ENCODE measurements around the gene TNIP1.

The TNIP1 gene

DNA sequence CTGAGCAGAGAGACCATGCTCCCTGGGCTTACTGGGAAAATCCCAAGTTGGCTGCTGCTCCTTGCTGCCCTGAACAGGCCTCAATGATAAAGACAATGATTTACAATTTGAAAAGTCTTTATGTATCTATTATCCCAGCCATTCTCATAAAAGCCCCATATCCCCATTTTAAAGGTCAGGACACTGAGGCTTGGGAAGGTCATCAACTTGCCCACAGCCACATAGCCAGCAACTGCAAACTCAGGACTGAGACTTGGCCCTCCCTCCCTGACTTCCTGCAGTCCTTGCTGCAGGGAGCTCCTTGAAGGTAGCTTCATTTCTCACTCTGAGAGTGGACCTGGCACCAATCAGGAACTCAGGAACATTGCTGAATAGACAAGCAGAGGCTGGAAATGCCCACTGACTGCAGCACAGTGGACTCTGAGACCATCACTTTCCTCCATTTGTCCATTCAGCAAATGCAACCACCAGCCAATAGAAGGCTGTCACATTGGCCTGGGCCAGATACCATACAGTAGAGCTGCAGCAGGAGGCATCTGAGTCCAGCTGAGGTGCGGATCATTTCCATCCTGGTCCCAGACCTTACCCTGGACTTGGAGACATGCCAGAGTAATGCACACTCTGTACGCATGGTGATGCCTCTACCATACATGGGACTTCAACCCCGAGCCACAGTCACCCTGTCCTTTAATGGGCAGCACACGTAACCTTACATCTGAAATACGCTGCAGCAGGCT, 18.3 kb downstream of the TNIP1 start:
- DNase-seq, result no peak

- DNase-seq, result no peak
Observed at GRCh38 chr5:151060742-151061141, 20.1 kb downstream of the TNIP1 start.

GRCh38 chr5:151058891-151059489, 21.8 kb downstream of the TNIP1 start:
- no peak for DNase-seq

DNA sequence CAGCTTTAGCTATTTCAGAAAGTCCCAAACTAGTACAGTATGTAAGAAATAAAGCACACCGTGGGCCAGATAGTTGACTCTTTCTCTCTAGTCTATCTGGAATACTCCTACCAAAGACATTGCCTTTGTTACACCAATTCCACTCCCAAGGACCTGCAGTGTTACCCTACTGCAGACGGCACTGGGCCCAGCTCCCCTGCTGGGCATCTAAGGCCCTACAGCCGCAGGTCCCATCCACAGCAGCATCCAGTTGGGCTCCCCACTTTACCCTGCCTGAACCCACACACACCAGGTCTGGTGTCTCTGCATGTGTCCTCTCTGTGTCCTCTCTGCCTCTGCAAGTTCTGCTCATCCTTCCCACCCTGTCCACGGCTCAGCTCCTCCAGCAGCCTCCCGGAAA, 22.5 kb downstream of the TNIP1 start:
- DNase-seq, result no peak

DNA sequence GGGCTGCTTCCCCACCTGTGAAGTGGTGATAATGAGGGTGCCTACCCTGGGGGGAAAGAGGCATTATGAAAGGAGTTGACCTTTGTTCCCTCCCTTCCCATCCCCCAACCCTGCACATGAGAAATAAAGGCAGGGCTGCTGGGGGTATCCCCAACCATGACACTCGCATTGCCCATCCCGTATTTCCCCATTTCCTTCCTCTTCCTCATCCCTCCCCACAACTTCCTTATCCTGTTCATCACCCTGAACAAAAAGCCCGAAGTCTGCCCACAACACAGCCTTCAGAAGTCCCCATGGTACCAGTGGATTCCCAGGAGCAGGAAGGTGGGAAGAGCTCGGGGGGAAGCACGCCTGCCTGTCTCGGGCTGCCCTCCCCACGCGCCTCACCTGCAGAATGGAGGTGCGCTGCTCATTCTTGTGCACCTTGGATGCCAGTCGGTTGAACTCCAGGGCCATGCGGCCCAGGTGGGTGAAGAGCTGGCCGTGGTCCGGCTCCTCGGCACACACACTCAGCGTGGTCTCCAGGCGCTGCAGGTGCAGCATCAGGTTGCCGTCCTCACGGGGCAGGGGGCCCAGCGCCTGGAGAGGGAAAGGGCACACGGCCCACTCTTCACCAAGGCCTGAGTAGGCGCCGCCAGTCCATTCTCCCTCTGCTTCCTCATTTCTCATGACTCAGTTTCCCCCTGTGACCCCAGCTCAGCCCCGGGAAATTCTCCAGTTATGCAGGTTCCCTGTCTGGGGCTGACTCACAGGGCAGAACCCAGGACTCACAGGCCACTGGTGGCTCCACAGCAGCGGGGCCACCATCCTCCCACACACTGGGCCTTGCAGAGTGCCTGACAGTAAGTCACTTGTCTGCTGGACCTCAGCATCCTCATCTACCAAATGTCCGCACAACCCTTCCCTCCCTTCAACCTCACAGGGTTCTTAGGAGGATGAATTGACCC, 24.2 kb downstream of the TNIP1 start:
- no peak for DNase-seq

- no peak for DNase-seq
Observed at GRCh38 chr5:151055336-151055735, 25.5 kb downstream of the TNIP1 start.

DNA sequence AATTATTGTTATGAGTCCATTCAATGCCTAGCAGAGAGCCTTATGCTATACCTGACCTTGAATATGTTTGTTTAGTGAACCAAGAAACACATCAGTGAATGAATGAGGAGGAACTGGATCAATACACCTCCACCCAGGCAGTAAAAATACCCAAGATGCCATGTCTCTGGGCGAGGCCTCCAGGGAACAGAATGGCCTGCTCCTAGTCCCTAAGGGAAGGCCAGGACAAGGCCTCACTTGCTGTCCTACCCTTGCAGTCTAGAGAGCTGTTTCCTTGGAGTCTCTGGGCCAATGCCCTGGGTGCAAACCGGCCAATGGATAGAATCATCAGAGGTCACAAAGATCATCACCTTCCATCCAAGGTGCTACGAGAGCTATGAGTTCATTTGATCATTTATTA, 26.1 kb downstream of the TNIP1 start:
- DNase-seq, result no peak

GRCh38 chr5:151053796-151054462, 26.9 kb downstream of the TNIP1 start:
- DNase-seq, result no peak

DNA sequence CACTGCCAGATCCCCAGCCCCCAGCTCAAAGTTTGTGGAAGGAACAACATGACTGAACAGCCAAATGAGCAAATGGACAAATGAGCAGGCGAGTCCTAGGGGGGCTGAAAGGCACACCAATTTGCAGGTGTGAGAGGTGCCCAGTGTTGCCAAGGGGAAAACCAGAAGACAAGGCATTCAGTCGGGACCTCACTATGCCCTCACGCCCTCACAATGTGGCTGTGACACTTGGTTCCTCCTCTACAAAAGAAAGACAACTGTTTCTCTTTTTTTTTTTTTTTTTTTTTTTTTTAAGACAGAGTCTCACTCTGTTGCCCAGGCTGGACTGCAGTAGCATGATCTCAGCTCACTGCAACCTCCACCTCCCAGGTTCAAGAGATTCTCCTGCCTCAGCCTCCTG, 28.0 kb downstream of the TNIP1 start:
- DNase-seq, result no peak

GRCh38 chr5:151051931-151052608, 28.8 kb downstream of the TNIP1 start:
- DNase-seq, result no peak

DNA sequence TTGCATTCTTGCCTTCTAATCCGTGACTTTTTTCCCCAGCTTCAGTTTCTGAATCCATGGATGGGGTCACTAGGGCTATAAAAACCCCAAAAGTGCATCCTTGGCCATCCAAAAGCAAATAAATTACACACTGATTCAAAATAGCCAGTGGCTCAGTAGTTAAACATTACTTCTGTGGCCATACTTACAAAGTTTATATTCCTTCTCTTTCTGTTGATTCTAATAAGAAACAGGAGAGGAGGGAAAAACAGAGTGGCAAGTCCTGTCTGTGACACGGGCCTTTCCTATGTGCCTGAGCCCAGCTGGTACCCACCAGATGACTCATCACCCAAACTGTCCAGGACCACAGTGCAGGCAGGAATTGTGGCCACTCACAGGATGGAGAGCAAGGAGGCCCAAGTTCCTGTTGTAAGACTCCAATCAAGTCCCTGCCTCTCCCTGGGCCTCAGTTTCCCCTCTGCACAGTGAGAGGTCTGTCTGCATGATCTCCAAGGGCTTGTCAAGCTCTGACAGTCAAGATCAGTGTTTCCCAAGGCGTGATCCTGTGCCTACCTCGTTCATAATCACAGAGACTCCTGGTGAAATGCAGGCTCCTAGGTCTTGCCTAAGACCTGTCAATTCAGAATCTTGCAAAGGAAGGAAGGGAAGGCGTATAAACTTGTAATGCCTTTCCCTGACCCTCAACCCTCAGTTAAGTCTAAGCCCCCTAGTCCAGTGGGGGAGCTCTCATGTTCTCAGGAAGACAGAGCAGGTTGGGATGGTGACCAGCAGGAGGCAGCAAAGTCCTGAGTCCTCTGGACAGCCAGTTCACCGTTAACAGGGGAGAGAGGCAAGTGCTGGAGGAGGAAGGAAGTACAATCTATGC, 29.5 kb downstream of the TNIP1 start:
- DNase-seq, result no peak

DNA sequence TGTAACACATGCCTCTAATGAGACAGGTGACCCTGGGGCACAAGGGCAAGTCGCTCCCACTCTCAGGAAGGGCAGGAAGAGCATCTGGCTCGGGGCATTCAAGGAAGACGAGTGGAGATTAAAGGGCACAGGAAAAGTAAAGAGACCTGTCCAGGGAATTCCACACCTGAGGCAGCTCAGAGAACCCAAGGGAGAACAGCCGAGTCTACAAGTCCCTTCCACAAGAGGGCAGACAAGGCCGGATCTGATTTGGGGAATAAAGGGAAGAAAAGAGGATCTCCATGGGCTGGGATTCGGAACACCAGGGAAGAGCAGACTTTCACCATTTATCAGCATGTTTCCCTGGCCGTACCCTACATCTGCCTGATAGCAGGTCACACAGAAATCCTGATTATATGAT, 32.3 kb downstream of the TNIP1 start:
- no peak for DNase-seq

- no peak for DNase-seq
Observed at GRCh38 chr5:151047814-151048425, 32.9 kb downstream of the TNIP1 start.

DNA sequence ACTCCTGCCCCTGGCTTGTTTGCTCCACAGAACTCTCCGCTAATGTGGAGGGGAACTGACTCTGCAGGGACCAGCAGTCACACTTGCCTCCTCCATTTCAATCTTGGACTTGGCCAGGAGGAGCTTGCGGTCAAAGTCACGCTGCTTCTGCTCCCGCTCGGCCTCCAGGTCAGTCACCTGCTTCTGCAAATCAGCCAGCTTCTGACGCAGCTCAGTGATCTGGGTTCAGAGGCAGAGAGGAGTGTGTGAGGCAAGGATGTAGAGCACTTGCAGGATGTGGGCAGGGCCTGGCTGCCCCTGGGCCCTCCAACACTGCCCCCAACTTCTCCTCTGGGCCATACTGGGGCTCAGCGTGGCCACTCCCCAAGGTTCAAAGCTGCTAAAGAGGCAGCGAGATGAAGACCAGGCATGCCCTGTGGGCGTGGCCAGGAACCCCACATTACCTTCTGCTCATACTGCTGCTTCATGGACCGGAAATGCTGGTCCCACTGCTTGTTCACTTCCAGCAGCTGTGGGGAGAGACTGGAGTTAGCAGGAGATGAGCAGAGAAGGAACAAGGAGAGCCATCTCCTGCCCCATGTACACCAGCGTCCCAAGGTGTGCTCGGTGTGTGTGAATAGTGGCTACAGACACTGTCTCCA, 38.3 kb downstream of the TNIP1 start:
- no peak for DNase-seq

DNA sequence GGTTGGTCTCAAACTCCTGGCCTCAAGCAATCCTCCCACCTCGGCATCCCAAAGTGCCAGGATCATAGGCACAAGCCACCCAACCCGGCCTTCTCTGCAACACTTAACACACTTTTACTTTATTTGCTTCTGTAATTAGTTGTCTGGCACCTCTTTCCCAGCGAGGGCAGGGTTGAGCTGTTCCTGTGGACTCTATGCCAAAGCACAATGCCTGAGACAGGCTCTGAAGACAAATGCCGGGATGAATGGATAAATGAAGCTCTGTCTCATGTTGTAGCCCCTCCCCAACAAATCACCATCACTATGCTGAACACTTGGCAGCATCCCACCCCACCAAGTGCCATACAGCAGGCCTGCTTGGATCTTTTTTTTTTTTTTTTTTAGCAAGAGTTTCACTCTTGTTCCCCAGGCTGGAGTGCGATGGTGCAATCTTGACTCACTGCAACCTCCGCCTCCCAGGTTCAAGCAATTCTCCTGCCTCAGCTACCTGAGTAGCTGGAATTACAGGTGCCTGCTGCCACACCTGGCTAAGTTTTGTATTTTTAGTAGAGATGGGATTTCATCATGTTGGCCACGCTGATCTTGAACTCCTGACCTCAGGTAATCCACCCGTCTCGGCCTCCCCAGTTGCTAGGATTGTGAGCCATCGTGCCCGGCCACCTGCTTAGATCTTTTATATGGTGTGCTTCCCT, 39.1 kb downstream of the TNIP1 start:
- DNase-seq, result no peak

DNA sequence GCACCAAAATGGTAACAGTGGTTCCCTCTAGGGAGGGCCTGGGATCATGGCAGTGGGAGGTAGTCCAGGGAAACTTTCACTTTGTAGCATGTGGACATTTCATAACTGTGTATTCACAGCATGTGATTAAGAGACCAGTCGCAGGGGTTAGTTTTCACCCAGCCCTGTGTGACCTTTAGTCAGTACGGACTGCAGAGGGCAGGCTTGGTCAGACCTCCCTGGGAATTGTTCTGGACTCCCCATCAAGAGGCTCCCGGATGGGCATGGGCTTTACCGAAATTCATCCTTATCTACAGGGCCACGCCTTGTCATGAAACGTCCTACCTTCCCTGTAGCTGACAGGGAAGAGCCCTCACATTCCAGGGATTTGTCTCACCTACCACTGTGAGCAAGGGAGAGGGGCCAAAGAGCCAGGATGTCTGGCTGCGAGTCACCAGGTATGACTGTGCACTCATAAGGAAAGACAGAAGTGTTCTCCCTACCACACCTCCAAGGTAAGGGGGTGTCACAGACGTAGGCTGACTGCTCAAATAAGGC, 40.6 kb downstream of the TNIP1 start:
- DNase-seq, result no peak

- no peak for DNase-seq
Observed at GRCh38 chr5:151039665-151040064, 41.2 kb downstream of the TNIP1 start.

DNA sequence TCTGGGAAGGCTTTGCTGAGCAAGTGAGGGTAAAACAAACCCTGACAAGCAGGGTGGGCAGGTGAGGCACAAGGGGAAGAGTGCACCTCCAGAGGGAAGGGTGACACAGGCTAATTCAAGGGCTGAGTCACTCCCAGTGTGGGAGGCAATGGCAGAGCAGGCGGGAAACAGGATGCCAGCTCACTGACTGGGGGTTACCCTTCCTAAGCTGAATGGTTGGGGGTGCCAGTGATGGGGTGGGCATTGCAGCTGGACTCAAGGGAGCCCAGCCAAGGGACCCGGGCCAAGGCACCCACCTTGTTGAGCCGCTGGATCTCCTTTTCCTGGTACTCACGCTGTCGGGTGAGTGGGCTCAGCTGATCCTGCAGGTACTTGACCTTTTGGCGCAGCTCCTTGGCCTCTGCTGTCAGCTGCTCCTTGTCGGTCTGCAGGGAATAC, 42.0 kb downstream of the TNIP1 start:
- no peak for DNase-seq

DNA sequence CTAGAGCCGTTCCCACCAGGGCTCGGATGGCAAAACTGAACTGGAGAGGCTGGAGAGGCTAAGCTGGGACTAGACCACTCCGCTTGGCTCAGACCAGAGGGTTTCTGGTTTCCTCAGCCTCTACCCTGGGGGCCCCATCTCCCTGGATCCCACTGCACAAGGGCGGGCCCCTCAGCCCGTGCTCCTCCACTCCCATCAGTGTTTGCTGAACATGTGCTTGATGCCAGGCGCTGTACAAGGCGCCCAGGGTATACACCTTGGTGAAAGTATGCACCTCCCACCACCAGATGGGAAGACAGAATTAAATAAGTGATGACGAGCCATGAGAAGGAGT, 42.5 kb downstream of the TNIP1 start:
- no peak for DNase-seq
